Fibroblast of villous mesenchyme (primary cell): Measurements from ENCODE around the gene DOC2A. TPM values are rescaled to one million over a fixed set of nuclear protein-coding genes. Genes with fewer than 3 reads are reported as not detected.

Source experiments
- DNase-seq: peaks from one replicate; pipeline ENCODE4 v3.0.0-alpha.2; 2010; ENCODE audit warnings: low read depth
- H3K4me3 ChIP-seq: 2 replicates; pipeline ENCODE4 v1.5.1; 2011; ENCODE audit warnings: low read depth, mild to moderate bottlenecking, low read length
- total RNA-seq: library from RNA; depleted of rRNA; stranded (reverse); fragments of >200 nt; gene quantifications from 2 replicates; pipeline ENCODE4 v1.2.3, GENCODE V29; 2012
- TF ChIP-seq, protein P1 (sequence below): IDR thresholded peaks from 2 replicates; pipeline ENCODE4 v1.5.1; 2012; ENCODE audit warnings: low read depth, mild to moderate bottlenecking, low read length; ENCODE audit not compliant: insufficient read depth

DOC2A gene
- total RNA-seq, 1 donor: under 0.01 TPM

DNA sequence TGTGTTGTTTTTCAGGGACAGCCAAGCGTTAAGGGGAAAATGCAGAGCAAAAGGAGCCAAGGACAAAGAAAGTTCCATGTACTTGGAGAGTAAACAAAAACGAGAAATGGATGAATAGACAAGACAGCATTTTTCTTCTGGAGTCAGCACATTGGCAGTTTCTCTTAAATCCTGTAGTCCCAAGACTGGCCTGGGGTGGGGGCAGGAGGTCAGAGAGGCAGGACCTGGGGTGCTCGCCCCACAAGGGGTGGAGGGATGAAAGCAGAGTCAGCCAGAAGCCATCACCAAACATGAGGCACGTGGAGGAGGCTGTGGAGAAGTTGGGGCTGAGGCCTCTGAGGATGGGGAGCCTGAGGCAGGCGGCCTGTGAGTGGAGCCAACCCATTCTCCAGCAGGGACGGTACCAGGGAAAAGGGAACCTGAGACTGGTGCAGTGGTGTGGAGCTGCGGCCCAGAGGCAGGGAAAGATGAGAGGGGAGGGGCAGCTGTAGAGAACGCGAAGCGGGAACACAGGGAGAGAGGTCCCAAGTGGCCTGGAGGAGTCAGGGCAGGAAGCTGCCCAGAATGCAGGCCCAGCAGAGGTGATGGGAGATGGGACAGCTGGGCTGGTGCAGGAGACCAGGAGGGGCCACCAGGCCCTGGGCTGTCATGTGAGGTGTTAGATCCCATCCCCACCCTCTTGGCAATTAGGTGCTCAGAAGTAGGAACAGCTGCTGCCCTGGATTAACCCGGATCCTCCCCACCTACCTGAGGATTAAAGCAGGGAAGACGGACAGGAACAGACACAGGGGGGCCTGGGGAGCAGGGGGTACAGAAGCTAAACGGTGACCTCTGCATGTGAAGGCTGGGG lies 17.0 kb upstream of the DOC2A start:
- no peak for DNase-seq
- TF ChIP-seq, protein P1, sequence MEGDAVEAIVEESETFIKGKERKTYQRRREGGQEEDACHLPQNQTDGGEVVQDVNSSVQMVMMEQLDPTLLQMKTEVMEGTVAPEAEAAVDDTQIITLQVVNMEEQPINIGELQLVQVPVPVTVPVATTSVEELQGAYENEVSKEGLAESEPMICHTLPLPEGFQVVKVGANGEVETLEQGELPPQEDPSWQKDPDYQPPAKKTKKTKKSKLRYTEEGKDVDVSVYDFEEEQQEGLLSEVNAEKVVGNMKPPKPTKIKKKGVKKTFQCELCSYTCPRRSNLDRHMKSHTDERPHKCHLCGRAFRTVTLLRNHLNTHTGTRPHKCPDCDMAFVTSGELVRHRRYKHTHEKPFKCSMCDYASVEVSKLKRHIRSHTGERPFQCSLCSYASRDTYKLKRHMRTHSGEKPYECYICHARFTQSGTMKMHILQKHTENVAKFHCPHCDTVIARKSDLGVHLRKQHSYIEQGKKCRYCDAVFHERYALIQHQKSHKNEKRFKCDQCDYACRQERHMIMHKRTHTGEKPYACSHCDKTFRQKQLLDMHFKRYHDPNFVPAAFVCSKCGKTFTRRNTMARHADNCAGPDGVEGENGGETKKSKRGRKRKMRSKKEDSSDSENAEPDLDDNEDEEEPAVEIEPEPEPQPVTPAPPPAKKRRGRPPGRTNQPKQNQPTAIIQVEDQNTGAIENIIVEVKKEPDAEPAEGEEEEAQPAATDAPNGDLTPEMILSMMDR: no peak
- no peak overlapping the region for H3K4me3 ChIP-seq

DNA sequence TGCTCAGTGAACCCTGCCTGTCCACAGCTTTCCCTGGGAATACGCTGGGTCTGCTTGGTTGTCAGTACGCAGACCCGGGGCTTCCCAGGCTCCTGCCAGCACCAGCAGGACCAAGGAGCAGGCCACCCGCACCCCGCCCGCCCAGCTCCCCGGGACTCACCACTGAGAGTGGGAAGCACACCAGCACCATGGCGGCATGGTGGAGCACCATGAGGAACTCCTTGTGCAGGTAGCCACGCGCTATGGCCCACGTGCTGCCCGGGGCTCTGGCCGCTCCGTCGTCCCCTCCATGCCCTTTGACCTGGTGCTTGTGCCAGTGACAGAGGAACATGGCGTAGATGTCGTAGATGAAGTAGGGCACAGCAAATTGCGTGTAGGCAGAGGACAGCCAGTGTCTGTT lies 15.6 kb upstream of the DOC2A start:
- H3K4me3 ChIP-seq: no peak overlapping the region
- DNase-seq: no peak
- TF ChIP-seq, protein P1: no peak

DNA sequence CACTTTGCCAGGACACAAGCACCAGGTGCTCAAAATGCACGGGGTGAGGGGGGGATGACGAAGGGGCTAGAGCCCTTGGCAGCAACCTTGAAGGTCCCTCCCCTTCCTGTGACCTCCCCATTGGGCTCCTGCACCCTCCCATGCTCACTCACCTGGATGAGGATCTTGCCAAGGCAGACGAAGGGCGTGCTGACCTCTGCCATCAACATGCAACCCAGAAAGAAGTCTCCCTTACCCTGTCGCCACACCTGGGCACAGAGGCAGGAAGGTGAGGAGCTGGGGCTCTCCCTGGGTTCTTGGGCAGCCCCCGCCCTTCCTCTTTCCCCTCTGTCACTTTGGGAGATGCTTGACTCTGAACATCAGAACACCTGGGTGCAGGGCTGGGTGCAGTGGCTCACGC lies 14.7 kb upstream of the DOC2A start:
- DNase-seq: no peak
- TF ChIP-seq, protein P1: no peak
- H3K4me3 ChIP-seq: no peak overlapping the region

DNA sequence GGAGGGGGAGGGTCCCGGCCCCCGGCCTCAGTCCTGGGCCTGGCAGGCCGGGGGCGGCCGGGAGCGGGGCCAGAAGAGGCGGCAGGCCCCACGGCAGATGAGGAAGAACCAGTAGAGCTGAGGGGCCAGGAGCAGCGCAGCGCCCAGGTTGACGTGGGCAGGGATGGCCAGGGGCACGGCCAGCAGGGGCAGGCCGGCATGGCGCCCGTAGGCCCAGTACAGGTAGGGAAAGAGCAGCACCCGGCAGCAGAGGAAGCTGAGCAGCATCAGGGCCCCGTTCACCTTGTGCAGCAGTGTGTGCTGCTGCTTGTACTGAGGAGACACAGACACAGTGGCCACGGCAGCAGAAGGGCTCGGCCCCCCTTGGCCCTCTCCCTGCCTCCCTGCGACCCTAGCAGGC lies 14.3 kb upstream of the DOC2A start:
- TF ChIP-seq, protein P1: no peak
- H3K4me3 ChIP-seq: no peak overlapping the region
- DNase-seq: no peak

DNA sequence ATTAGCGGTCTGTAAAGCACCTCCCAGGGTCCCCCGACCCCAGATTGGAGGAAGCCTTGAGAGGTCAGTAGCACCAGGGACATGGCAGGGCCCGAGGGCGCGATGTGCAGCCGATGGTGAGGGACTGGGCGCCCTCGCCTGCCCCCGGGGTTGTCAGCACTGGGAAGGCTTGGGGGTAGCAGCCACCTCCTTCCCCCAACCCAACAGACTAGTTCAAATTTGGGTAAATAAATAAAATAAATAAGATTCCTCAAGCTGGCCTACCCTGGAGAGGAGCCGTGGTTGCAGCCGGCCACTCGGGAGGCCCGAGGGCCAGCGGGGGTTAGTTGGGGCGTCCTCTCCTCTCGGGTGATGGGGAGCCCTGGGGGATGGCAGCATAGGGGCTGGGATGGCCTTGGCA lies 13.6 kb upstream of the DOC2A start:
- TF ChIP-seq, protein P1: no peak
- no peak for DNase-seq
- no peak overlapping the region for H3K4me3 ChIP-seq

DNA sequence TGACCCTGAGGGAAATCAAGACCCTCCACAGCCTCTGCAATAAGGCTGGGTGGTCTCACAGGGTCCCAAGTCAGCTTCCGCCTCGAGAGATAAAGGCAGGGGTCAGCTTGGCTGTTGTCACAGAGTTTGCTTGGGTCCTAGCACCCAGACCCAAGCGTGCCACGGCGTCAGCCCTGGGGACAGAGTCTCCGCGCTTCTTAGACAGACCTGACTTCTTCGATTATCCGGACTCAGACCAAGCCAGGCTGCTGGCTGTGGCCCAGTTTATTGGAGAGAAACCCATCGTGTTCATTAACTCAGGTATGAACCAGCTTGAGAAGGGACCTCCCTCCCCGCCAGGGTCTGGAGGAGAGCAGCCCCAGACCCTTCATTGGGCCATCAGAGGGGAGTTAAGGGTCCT lies 12.8 kb upstream of the DOC2A start:
- H3K4me3 ChIP-seq: no peak overlapping the region
- TF ChIP-seq, protein P1: no peak
- no peak for DNase-seq

DNA sequence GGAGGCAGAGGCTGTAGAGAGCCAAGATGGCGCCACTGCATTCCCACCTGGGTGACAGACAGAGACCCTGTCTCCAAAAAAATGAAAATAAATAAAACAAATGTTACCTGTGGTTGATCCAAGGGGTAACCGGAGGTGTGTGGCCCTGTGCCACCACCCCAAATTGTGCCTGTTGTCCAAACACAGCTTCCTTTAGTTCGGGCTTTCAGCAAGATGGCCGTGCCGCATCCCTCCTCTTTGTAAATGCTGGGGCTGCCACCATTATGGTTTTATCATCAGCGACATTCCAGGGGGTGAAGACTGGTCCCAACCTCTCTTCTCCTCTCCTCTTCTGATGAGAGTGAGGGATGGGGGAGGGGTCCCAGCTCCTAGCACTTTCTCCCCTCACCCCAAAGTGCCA lies 12.1 kb upstream of the DOC2A start, which contains the start of gene C16orf92:
C16orf92 (plus strand) TSS at position 312 of the 400 bp plus-strand sequence. CDS start 143 bp downstream, outside the sequence.
- no peak within 1 kb of the TSS for H3K4me3 ChIP-seq
- DNase-seq: no peak
- TF ChIP-seq, protein P1: no peak
